ENCODE results near the gene SHC3.

- no peak for TF ChIP-seq POLR2A (IDR thresholded peaks at IDR 0.05)
- TF ChIP-seq, protein P1, sequence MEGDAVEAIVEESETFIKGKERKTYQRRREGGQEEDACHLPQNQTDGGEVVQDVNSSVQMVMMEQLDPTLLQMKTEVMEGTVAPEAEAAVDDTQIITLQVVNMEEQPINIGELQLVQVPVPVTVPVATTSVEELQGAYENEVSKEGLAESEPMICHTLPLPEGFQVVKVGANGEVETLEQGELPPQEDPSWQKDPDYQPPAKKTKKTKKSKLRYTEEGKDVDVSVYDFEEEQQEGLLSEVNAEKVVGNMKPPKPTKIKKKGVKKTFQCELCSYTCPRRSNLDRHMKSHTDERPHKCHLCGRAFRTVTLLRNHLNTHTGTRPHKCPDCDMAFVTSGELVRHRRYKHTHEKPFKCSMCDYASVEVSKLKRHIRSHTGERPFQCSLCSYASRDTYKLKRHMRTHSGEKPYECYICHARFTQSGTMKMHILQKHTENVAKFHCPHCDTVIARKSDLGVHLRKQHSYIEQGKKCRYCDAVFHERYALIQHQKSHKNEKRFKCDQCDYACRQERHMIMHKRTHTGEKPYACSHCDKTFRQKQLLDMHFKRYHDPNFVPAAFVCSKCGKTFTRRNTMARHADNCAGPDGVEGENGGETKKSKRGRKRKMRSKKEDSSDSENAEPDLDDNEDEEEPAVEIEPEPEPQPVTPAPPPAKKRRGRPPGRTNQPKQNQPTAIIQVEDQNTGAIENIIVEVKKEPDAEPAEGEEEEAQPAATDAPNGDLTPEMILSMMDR (IDR thresholded peaks at IDR 0.05), result no peak
Observed at GRCh38 chr9:89149726-89150125, 28.9 kb downstream of the SHC3 start.

Data from esophagus squamous epithelium (tissue), 4 donors.